Fibroblast of skin of left biceps (primary cell): ENCODE measurements around the gene DRAP1.

Experiments
- DNase-seq, 2 experiments: peaks; one replicate each; pipeline ENCODE4 v3.0.0-alpha.2; 2013; ENCODE audit warnings: low read depth in 2 of 2

The DRAP1 gene

DNA sequence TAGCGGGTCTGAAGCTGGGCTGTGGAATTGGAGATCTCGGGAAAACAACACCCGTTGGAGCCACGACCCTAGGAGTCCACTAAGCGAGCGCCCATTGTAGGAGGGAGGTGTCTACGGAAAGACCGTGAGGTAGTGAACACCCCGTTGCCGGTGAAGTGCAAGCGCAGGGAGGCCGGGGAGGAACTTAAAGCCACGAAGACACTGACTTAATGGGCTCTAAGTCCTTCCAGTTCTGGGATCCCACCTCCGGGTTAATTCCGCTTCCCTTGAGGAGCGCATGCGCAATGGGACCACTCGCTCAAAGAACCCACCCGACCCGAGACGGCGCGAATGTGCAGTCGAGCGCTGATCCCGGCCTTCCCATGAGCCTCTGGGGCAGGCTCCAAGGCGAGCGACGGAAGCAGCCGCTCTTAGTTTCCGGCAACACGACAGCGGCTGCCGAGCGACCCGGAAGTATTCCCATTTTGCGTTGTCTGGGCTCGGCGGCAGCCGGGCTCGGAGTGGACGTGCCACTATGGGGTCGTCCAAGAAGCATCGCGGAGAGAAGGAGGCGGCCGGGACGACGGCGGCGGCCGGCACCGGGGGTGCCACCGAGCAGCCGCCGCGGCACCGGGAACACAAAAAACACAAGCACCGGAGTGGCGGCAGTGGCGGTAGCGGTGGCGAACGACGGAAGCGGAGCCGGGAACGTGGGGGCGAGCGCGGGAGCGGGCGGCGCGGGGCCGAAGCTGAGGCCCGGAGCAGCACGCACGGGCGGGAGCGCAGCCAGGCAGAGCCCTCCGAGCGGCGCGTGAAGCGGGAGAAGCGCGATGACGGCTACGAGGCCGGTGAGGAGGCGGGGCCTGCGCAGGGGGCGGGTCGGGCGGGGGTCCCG lies 42.3 kb downstream of the DRAP1 start, which contains the start of gene SART1:
Gene SART1, plus strand, starts transcription at position 468 of the 874 bp plus-strand sequence. Its CDS starts 47 bp downstream, at position 515.
- peak; percentile 94 for DNase-seq

DNA sequence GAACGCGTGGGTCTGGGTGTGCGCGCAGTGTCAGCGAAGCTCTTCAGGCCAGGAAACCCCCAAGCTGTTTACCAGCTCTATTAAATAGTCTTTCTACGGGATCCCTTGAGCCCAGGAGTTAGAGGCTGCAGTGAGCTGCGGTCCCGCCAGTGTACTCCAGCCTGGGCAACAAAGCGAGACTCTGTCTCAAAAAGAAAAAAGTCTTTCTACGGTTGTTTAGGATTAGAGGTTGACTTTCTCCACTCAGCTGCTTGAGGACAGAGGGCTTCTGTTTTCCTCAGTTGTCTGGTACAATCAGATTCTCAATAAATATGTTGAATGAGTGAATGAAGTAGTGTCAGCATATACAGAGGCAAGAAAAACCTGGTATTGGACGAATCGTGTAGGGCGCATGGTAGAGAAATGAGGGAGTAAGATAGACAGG lies 42.9 kb downstream of the DRAP1 start:
- no peak for DNase-seq

DNA sequence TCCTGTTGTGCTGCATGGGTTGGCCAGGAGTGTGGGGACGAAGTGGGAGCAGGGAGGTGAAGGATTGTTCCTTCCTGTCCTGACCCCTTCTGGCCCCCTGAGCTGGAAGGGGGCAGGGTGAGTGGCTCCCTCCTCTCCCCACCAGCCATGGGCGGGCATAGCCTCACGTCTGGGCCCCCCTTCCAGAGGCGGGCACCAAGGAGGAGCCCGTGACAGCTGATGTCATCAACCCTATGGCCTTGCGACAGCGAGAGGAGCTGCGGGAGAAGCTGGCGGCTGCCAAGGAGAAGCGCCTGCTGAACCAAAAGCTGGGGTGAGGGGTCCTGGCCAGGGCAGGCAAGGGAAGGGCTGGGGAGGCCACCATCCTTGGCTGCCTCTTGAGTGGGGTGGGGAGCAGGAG lies 45.7 kb downstream of the DRAP1 start:
- DNase-seq, result no peak

DNA sequence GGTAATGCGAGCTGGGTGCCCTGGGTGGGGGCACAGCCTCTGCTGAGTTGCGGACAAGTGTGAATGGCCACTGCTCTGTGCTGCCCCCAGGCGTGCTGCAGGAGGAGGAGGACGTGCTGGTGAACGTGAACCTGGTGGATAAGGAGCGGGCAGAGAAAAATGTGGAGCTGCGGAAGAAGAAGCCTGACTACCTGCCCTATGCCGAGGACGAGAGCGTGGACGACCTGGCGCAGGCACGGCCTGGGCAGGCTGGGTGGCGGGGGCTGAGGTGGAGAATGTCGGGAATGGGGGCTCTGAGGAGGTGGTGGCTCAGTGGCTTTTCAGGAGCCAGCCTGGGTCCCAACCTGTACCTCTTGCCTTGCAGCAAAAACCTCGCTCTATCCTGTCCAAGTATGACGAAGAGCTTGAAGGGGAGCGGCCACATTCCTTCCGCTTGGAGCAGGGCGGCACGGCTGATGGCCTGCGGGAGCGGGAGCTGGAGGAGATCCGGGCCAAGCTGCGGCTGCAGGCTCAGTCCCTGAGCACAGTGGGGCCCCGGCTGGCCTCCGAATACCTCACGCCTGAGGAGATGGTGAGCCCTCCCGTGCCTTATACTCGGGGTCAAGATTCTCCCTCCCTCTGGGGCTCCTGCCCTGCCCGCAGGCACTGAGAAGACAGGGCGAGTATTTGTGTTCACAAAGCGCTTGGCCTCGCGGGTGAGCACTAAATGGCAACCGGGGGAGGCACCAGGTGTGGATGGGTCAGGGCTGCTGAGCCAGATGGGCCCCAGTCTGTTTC lies 46.9 kb downstream of the DRAP1 start:
- DNase-seq, result no peak

DNA sequence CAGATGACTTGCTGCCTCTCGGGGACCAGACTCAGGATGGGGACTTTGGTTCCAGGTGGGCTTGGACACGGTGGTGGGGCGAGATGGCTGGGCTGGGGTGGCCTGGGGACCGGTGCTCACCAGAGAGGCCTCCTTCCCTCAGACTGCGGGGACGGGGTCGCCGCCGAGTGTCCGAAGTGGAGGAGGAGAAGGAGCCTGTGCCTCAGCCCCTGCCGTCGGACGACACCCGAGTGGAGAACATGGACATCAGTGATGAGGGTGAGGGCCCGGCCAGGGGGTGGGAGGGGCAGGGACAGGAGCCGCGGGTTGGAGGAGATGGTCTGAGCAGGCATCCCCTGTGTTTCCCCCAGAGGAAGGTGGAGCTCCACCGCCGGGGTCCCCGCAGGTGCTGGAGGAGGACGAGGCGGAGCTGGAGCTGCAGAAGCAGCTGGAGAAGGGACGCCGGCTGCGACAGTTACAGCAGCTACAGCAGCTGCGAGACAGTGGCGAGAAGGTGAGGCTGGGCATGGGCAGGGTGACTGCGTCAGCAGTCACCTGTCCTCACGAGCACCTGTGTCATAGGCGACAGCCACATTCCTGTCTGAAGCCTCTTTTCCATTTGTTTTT lies 48.2 kb downstream of the DRAP1 start:
- no peak for DNase-seq

DNA sequence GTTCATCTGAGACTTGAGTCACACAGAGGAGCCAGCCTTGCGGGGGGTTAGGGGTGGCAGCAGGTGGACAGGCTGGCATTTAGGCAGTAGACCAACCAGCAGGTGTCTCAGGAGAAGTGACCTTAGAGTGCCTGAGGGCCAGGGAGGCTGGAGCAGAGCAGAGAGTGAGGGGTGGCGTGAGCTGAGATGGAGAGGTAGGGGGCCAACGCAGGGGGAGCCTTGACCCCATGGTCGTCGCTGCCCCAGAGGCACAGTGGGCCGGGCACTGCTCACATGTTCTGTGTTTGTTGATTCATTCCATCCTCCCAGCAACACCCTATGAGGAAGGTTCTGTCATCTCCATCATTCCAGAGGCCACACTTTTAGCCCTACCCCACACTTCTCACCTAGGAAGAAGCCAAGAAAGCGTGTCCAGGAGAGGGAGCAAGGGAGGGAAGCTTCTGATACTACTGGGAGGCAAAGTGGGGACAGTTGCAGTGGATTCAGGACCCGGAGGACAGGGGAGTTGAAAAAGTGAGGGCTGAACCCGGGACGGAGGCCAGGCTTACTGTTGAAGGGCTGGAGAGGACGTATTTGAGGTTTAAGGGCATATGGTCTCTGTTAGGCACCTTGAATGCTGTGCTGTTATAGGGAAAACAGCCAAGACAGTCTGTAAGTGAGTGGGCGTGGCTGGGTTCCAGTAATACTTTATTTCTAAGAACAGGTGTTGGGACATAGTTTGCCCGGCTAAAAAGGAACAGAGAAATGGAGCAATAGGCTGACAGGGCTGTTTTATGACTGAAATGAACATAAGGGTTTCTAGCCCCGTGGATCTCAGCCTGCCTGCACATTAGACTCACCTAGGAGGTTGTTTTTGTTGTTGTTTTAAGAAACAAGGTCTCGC lies 49.6 kb downstream of the DRAP1 start:
- DNase-seq, result no peak
